ENCODE data around the gene CD44. TPM values are rescaled to one million over a fixed set of nuclear protein-coding genes. Genes with fewer than 3 reads are reported as not detected.

Gene CD44
- total and polyA plus RNA-seq, 10 of the 15 experiments (the other 5 are each of a cell fraction or from before 2014, with no cell fraction given) = 57.1 to 293 (median 120) TPM

- H4K20me1 ChIP-seq (ENCODE audit: control insufficient read depth, insufficient read depth) = no peaks in the 10 kb centered on the region
- no TSS peak for BruUV-seq (replicated peaks)
- H2AFZ ChIP-seq (ENCODE audit: control insufficient read depth, low read depth, low read length) = no peak overlapping the region
- RAD21 ChIA-PET (ENCODE audit: unreplicated experiment) = no interaction called here
- H3K4me2 ChIP-seq (ENCODE audit: control insufficient read depth, insufficient read depth) = no peak overlapping the region
- H3K4me3 ChIP-seq = no peak overlapping the region
- in situ Hi-C loops (cut with MboI) = no loop called here
- TF ChIP-seq EZH2 (IDR thresholded peaks at IDR 0.05; ENCODE audit: borderline replicate concordance, control insufficient read depth, low read depth, low read length) (no peak), SMC3 (IDR thresholded peaks at IDR 0.05; ENCODE audit: borderline replicate concordance, low read length) (no peak), ZNF384 (IDR thresholded peaks at IDR 0.05; ENCODE audit: borderline replicate concordance, low read depth, low read length) (no peak), POLR2AphosphoS5 (IDR thresholded peaks at IDR 0.05; ENCODE audit: low read length) (no peak), ZBTB40 (IDR thresholded peaks at IDR 0.05; ENCODE audit: borderline replicate concordance) (no peak), BRCA1 (IDR thresholded peaks at IDR 0.05; ENCODE audit: low read depth, low read length) (no peak), PAX5 (IDR thresholded peaks at IDR 0.05; ENCODE audit: borderline replicate concordance, low read depth, low read length) (no peak), HDGF (IDR thresholded peaks at IDR 0.05) (no peak), MXI1 (IDR thresholded peaks at IDR 0.05; ENCODE audit: low read depth, low read length) (no peak), TAF1 (IDR thresholded peaks at IDR 0.05; ENCODE audit: borderline replicate concordance, low read depth, low read length) (no peak)
- peaks cover 2 to 10% of the 10 kb centered on the region in 2 experiments; a peak in 3 of 4 replicates for H3K36me3 ChIP-seq (ENCODE audit: control insufficient read depth in 2 of 2, insufficient read depth in 2 of 2, low read length in 1 of 2)
- CTCF ChIA-PET = no interaction called here
- FAIRE-seq (no peak), DNase-seq (ENCODE audit: low read depth, low spot score) (no peak), ATAC-seq (no peak)
- no peak overlapping the region for H3K9ac ChIP-seq (ENCODE audit: control insufficient read depth, insufficient read depth, low read length)
- H3K9me3 ChIP-seq (replicated peaks; ENCODE audit: control insufficient read depth, insufficient read depth, low read length) = peaks cover 3% of the 10 kb centered on the region; the same call in 1 of the 3 replicates
- 100% methylated on average over 1 of the region's 1 CpG for WGBS (ENCODE audit: insufficient coverage, insufficient replicate concordance, low lambda C conversion rate, missing lambda C conversion rate)
- no peaks in the 10 kb centered on the region for H3K4me1 ChIP-seq (ENCODE audit: control insufficient read depth, insufficient read depth, low read length)
- no peak overlapping the region for H3K27ac ChIP-seq (ENCODE audit: control insufficient read depth, insufficient read depth)
- no peaks in the 10 kb centered on the region for H3K79me2 ChIP-seq (ENCODE audit: control insufficient read depth, insufficient read depth, low read length)
- no peaks in the 10 kb centered on the region for H3K27me3 ChIP-seq (replicated peaks in 1 of 2; ENCODE audit: control insufficient read depth in 2 of 2, insufficient read depth in 2 of 2, low read length in 1 of 2)
- intact Hi-C loops (cut with micrococcal nuclease; ENCODE audit: unreplicated experiment) = no loop called here
- SMC1A ChIA-PET (ENCODE audit: uncharacterized antibody, unreplicated experiment) = no interaction called here
- POLR2A ChIA-PET = no interaction called here
Observed at GRCh38 chr11:35206616-35207015, 67.6 kb downstream of the CD44 start.

Data from GM12878 (cell line).